ENCODE data around the gene SLC6A12.

The SLC6A12 gene

DNA sequence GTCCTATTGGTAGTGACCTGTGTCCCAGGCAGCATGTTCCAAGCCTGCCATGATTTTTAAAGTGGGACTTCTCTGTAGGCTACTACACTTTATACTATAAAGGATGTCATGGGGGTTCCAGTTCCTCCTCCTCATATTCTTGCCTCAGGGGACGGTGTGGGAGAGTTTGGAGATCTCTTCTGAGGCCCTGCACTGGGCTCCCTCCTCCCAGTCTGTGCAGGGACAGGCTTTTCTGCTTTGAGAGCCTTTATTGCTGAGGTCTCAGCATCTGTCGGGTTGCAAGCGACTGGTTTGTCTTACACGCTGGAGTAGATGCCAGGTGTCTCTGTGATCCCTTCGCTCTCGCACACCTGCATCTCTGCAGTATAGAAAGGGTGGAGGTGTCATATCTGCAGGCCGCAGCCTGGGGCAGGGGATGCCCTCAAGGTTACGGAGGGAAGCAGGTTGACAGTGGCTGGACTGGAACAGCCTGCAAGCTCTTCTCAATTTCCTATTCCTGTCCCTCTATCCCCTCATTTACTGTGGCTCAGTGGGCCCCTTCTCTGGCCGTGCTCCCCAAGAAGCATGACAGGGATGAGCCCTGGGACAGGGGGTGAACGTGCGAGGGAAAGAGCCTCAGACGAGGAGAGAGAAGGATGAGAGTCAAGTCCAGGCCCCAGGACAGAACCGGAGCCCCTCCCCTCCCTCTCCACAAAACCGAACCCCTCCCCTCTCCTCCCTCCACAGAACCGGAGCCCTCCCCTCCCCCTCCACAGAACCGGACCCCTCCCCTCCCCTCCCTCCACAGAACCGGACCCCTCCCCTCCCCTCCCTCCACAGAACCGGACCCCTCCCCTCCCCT lies 51.3 kb downstream of the SLC6A12 start:
- no peak for DNase-seq (ENCODE audit: low read depth)

DNA sequence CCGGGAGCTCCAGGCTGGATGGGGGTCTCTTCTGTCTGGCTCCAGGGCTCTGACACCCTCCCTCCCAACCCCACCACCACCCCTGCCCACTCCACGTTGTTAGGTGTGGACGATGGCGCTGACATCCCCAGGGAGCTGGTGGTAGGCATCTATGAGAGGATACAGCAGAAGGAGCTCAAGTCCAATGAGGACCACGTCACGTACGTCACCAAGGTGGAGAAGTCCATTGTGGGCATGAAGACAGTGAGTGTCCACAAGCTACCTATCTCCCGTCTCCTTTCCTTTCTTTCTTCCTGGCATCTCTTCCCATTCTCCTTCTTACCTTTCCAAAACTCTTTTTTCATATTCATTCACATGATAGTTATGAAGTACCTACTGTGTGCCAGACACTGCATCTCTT lies 52.1 kb downstream of the SLC6A12 start:
- no peak for DNase-seq (ENCODE audit: low read depth)

DNA sequence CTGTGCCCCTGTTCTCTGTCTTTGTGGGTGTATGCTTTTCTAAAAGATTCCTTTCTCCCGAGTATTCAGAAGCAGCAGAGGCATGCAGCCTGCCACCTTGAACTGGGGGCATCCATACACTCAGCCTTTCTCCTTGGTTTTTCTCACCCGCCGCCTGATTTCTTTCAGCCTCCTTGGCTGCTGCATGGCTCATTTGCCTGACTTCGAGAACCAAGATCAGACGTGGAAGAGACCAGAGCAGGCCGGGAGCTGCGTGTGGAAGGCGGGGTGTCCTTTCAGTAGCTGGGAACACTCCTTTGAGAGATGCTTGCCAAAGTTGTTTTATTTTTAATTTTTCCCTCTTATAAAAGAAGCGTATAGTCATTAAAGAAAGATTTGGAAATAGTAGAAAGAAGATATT lies 53.1 kb downstream of the SLC6A12 start:
- DNase-seq (ENCODE audit: low read depth): no peak

DNA sequence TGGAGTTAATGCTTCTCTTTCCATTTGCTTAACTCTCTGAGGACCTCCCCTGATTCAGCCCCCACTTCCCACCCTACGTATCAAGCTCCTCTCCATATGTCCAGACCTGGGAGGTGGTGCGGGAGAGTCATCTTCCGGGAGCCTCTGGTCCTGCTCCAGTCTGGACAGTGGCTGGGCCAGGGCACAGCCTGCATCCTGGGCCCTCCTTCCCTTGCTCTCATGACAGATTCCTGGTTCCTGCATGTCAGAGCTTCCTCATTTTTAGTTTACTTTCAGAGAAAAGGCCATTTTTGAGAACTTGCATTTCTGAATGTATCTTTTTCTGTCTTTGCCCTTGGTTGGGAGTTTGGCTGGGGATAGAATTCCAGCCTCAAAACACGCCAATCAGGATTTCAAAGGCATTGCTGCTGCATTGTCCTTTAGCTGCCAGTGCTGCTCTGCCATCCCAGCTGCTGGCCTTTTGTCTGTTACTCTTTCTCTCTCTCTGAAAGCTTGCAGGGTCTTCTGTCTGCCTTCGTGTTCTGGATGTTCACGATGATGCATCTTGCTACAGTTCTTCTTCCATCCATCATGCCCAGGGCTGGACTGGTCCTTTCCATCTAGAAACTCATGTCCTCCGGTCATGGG lies 54.7 kb downstream of the SLC6A12 start:
- DNase-seq (ENCODE audit: low read depth): no peak

DNA sequence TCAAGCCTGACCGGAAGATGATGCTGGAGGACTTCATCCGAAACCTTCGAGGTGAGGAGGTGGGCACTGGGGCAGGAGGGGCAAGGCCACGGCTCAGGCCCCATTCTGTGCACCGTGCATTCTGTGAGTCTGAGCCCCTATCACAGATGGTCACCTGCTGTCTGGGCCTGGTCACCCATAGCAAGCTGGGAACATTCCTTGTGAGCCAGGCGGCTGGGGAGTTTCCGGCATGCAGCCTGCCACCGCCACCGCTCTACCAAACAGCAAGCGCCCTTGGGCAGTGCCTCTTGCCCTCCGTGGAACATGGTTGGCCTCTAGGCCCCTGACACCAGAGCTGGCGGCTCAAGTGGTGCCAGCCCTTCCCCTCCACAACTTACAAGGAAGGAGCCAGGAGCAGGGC lies 56.3 kb downstream of the SLC6A12 start:
- DNase-seq (ENCODE audit: low read depth): no peak

DNA sequence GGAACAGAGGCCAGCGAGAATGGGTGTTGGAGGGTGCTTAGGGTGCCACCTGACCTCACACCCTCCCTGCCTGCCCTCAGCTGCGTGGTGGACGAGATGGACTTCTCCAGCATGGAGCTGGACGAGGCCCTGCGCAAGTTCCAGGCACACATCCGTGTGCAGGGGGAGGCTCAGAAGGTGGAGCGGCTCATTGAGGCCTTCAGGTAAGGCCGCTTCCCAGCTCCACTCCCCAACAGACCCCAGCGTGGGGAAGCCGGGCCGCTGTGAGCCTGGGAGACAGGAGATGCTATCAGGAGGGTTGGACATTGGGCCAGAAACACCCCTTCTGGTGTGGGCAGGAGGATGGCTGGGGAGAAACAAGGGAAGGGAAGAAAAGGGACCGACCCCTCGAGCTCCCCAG lies 57.0 kb downstream of the SLC6A12 start:
- DNase-seq (ENCODE audit: low read depth): no peak

DNA sequence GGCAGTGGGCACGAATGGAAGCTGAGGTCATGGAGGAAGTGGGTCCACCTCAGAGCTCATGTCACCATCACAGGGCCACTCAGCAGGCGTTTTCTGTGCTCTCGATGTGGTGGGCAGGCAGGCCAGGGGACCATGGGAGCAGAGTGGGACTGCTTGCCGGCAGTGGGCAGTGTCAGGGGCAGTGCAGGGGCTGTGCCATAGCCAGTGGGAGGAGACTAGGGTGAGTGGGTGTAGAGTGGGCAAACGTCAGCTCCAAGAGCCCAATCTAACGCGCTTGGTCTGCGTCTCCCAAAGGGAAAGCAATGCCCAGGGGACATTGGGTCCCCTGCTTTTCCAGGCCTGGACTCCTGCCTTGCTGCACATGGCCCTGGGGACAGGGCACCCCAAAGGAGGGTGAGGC lies 58.3 kb downstream of the SLC6A12 start:
- no peak for DNase-seq (ENCODE audit: low read depth)

DNA sequence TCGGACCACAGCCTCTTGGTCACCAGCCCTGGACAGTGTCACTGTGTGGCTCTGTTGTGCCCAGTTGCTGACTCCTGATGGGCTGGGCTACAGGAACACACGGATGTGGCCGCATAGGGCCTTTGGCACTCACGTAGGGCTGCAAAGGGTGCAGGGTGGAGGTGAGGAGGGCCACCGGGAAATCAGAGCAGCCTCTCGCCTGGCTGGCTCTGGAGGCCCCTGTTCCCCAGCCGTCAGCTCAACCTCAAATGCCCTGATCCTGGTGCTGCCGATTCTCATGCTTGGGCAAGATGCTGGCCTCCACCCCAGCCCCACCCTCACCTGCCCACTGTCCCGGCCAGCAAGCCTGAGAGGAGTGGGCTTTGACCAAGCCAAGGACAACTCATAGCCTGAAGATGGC lies 59.0 kb downstream of the SLC6A12 start:
- no peak for DNase-seq (ENCODE audit: low read depth)

DNA sequence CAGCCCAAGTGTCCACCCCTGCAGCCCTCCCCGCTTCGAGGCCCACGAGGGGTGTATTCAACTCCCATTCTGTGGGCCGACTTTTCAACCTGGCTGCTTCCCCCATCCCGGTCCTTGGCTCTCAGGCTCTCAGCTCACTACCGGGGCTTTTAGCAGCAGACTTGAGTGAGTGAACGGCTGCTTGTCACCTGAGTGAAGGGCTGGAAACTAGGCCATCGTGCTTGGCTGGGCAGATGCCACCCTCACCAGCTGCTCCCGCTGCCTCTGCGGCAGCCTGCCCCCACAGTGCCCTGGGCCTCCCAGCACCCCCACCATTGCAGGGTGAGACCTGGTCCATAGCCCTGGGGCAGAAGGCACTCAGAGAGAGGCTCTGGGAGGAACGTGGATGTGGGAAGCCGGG lies 59.9 kb downstream of the SLC6A12 start:
- DNase-seq (ENCODE audit: low read depth): no peak

DNA sequence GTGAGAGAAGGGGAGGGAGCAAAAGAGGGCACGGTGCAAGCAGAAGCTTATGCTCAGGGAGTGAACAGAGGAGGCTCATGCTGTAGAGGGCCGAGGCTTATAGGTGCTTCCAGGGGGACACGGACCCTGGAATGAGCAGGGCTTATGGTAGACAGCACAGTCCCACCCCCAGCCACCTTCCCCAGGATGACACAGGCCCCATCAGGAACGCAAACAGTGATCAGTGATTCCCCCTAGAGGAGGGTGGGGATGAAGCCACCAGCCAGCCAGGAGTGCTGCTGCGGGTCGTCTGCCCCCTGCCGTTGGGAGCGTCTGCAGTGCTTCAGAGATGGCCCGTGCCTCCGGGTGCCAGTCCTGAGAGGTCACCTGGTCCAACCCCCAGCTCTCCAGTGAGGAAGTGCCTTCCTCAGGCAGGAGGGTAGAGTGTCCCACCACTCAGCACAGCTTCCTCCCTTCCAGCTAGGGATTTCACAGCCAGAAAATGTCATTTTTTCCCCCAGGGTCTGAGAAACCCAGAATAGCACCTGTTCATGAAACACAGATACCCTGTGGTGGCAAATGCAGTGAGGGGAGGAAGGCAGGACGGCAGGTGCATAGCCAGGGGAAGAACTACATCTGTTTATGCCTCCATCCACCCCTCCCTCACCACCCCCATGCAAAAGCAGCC lies 60.7 kb downstream of the SLC6A12 start:
- peak; percentile 20 for DNase-seq (ENCODE audit: low read depth)

DNA sequence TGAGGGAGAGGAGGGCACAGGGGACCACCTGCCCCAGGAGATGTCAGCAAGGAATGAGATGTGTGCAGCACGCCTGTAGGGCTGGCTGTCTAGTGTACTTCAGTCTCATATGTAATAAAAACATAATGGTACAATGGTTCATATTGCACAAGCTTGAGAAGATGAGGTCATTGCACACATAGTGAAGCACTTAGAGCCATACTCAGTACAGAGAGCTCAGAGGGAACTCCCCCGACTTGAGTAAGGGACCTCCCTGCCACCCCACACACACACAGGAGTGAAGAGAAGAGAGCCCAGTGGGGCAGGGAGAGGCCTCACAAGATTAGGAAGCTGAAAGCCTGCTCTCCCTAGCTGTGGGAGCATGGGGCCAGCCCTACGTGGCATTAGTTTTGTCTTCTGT lies 61.5 kb downstream of the SLC6A12 start:
- no peak for DNase-seq (ENCODE audit: low read depth)

DNA sequence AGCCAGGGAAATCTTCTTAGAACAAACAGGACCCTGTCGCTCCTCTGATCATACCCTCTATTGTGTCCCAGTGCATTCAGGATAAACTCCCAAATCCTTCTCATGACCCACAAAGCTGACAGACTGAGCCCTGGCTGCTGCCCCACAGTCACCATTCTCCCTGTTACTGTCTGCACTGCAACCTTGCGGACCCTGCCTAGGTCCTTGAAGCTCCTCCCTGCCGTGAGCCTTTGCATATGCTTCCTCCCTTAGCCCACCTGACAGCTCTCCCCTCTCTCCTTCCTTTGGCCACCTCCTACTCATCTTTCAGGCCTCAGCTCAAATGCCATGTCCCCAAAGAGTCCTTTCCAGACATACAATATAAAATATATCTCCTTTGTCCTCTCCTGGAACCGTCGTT lies 62.4 kb downstream of the SLC6A12 start:
- no peak for DNase-seq (ENCODE audit: low read depth)

DNA sequence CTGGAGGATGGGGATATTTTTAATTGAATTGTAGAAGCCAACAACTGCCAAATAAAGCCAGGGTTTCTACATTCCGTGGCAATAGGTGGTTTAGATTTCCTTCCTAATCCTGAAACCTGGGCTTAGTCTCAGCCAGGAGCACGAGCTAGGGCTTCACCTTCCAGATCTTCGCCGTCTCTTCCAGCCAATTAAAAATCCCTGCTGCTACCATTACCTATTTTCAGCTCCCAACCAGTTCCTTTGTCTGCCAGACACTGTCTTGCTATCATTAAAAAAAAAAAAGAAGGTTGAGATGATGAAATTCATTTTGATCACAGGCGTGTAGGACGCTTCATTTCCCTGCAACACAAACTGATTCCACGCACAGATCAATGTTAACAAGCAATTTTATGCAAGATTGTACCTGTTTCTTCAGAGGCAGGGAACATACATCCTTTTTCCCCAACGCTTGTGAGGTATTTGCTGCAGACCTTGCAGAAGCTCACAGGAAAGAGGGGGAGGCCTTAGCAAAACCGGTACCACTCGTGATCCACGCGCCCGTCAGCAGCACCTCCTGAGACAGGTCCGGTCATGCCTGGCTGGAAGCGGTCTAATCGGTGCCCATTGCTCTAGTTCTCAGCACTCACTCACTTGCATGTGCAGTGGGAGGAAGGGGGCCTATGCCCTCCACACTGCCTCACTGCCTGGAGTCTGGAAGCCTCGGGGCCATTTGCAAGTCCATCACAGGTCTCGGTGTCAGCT lies 65.1 kb downstream of the SLC6A12 start:
- no peak for DNase-seq (ENCODE audit: low read depth)

DNA sequence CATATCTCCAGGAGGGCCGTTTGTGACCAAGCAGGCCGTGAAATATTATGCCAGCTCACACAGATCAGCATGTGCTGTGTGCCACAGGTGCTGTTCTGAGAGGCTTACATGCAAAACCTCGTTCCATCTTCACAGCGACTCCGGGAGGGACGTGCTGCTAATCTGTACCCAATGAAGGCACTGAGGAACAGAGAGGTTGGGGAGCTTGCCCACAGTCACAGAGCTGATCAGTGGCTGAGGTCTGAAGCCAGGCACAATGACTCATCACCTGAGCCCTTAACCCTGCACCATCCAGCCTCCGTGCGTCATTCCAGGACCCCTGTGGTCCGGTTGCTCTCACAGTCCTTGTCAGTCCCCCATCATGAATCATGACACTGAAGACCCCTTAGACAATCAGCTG lies 66.7 kb downstream of the SLC6A12 start:
- DNase-seq (ENCODE audit: low read depth): no peak

DNA sequence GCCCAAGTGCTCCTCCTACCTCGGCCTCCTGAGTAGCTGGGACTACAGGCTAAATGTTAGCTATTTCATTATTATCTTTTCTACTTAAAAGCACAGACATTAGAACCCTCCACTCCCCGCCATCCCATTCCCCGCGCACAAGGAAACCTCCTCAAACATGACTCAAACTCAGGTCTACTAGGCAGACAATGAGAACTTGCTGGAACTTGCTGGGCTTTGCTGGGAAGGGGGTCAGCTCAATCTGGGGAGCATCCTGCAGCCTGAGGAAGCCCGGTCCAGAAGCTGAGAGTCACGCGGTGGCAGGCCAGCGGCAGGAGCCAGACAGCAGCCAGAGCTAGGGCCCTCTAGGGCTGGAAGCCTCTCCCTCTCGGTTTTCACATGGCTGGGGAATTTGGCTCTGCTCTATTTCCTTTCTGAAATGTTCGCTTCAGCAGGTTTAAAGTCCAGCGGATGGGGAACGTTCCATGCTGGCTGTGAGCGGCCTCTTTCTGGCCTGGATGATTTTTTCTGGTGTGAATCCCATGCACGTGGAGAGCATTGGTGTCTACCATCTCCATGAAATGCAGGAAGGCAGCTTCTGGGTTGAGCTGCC lies 68.5 kb downstream of the SLC6A12 start:
- DNase-seq (ENCODE audit: low read depth): no peak

DNA sequence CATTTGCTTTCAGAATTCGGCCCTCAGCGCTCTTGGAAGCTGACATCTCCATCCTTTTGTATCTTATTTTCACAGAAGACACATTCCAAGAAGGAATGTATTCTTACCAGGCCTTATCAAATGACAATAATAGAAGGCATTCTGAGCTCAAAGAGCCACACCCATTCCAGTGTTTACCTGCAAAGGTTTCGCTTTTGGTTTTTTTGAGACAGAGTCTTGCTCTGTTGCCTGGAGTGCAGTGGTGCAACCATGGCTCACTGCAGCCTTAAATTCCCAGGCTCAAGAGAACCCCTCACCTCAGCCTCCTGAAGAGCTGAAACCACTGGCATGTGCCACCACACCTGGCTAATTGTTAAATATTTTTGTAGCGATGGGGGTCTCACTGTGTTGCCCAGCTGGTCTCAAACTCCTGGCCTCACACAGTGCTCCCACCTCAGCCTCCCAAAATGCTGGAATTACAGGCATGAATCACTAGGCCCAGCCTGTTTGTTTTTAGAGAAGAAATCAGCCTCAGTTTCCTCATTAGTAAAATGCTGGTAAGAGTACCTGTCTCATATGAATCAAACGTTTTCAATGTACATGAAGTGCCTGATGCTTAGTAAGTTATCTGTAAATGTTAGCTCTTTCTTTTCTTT lies 69.2 kb downstream of the SLC6A12 start:
- DNase-seq (ENCODE audit: low read depth): no peak

DNA sequence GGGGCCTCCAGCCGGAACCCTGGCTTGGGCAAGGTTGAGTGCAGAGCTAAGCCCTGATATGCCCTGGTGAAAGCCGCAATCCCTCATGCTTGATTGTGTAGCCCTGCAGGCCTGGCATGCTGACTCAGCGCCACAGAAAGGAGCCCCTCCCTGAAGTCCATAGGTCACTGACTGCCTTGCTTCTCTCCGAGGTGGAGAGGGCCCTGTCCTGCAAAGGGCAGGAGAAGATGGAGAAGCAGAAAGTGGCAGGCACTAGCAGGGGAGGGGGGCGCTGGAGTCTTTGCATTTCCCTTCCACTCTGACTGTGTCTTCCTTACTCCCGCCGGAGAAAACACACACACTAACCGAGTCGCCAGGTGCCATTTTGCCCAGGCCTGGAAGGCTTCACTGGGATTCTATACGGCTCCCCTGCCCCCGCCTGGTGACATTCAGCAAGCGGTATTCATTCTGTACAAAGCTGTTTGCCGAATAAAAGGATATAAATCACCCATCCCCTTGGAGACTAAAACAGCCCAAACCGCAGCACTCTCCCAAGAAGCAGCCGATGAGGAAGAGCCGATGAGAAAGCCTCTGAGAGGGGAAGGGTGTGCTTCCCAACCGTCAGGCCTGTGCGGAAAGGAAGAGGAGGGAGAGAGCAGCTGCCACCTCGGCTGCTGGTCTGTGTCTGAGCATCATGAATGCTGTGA lies 69.8 kb downstream of the SLC6A12 start:
- no peak for DNase-seq (ENCODE audit: low read depth)

DNA sequence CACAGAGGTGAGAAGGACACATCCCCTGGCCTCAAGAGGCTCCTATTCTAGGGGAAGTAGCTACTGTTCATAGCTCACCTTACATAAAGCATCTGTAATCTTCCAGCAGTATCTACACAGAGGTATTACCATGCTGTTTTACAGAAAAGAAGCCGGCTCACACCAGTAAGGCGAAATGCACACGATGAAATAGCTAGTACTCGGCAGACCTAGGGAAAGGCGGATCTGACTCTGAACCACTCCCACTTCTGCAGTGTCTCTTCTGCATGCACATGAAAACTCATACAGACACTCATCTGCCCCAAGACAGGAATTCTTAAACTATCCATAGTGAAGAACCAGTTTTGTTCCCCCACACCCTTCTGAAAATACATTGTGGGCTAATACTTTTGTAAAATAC lies 73.8 kb downstream of the SLC6A12 start:
- DNase-seq (ENCODE audit: low read depth): no peak

All from activated gamma-delta T cell treated with anti-CD3 and anti-CD28 coated beads, Interleukin-2, amount 50 U/mL, for 16 hours (primary cell).